ENCODE measurements around the gene SLC4A1AP. TPM values are rescaled to one million over a fixed set of nuclear protein-coding genes. Genes with fewer than 3 reads are reported as not detected.

Gene SLC4A1AP
- total RNA-seq, 1 donor from 2014 or later, result 19.7 TPM

GRCh38 chr2:27703638-27704341, 40.1 kb downstream of the SLC4A1AP start:
- DNase-seq (ENCODE audit: low spot score), result peak; percentile 91

- DNase-seq (ENCODE audit: low spot score), result no peak
Measured at GRCh38 chr2:27704342-27704876, 40.7 kb downstream of the SLC4A1AP start.

- DNase-seq (ENCODE audit: low spot score), result peak; percentile 79
Measured at GRCh38 chr2:27705851-27706622, 42.3 kb downstream of the SLC4A1AP start.

DNA sequence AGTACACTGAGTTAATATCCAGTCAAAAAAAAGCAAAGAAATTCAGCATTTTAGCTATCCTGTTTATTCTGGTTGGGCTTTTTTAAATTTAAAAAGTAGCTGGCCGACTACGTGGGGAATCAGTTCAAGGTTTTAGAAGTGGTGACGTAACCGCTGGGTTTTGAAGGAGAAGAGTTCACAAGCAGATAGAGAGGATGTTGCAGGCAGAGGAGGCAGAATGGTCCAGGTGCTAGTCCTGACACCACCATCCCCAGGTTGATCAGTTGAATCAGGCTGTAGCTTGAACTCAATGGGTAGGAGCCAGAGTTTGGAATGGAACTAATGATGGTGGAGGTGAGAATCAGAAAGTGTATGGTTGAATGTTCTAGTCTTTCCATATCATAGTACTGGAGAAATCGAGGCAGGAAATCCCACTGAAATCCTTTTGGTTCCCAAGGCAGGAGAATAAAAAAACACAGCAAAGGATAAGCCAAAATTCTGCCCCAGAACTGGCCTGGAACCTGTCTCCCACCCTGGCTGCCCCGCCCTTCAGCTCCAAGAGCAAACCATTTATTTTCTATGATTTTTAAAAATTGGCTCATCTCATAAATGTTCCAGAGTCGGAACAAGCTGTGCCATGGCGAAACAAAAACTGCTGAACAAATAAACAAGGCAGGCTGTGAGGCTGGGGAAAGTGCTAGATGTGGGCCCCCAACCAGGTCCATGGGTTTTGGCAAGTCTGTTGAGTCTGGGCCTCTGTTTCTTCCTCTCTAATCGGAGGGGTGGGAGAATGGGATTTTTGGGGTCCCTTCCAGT, 44.0 kb downstream of the SLC4A1AP start:
- DNase-seq (ENCODE audit: low spot score), result no peak

GRCh38 chr2:27708257-27708654, 44.6 kb downstream of the SLC4A1AP start:
- DNase-seq (ENCODE audit: low spot score), result no peak

- DNase-seq (ENCODE audit: low spot score), result no peak
Measured at GRCh38 chr2:27708666-27709065, 45.0 kb downstream of the SLC4A1AP start.

- no peak for DNase-seq (ENCODE audit: low spot score)
Measured at GRCh38 chr2:27709326-27709725, 45.6 kb downstream of the SLC4A1AP start.

DNA sequence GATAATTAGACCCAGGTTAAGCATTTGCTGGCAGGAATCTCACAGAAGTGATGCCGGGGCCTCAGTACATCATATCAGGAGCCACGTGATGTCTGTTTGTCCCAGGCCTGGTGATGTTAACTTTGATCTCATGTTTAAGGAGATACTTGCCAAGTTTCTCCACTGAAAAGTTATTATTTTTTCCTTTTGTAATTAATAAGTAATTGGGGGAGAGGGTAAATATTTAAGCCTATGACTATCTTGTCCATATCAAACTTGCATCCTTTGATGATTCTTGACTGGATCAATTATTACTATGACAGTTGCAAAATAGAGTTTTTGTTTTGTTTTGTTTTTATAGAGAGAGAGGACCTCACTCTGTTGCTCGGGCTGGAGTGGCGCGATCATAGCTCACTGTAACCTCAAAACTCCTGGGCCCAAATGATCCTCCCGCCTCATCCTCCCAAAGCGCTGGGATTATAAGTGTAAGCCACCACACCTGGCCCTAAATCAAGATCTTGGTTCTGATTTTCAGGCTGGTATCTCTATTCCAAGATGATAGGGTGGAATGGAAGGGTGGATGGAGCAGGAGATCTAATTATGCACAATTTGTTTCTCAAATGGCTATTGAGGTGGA, 46.4 kb downstream of the SLC4A1AP start:
- no peak for DNase-seq (ENCODE audit: low spot score)

DNA sequence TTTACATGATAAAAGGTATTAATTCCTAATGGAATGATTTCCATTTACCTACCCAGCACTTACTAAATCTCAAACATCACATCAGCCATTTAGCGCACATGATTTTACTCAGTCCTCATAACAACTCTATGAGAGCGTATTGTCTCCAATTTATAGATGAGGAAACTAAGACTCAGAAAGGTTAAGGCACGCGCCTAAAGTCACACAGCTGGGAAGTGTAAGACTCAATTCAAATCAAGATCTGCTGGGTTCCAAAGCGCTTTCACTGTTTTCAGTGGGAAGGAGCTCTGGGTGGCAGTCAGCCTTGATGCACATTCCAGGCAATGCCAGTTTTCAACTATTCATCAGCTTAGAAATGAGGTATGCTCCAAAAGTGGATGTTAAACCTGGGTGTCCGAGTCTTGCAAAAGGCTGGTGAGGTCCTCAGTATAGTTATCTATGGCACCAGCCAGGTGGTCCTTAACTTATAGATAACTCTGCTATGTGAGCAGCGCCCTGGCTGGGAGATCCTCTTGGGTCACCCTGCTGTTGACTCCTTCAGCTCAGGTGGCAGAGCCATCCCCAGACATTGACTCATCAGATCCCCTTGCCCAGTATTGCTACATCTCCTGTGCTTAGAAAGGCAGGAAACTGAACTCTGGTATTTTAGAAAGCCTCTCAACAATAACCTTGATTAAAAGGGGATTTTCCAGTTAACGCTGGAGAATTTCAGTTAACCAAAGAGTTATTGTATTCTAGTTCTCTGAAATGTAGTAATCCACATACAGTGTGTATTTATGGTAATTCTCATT, 47.1 kb downstream of the SLC4A1AP start:
- DNase-seq (ENCODE audit: low spot score), result no peak

GRCh38 chr2:27711804-27712203, 48.1 kb downstream of the SLC4A1AP start:
- DNase-seq (ENCODE audit: low spot score), result no peak

GRCh38 chr2:27712522-27712921, 48.8 kb downstream of the SLC4A1AP start:
- no peak for DNase-seq (ENCODE audit: low spot score)

DNA sequence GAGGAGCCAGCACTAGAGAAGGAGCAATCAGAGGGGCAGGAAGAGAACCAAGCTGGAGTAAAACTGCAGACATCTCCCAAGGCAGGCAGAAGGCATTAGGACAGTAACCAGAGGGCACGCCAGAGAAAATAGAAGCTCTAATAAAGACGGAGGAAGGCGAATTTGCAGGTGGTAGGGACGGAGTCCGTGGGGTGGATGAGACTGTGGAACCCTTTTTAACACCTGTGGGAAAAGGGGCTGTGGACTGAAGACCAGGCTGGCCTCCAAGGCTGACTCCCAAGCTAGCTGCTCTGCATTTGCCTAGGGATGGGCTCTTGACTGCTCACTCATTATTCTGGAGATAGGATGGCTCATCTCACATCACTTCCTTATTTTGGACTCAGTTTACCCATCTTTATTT, 49.5 kb downstream of the SLC4A1AP start:
- DNase-seq (ENCODE audit: low spot score), result no peak

DNA sequence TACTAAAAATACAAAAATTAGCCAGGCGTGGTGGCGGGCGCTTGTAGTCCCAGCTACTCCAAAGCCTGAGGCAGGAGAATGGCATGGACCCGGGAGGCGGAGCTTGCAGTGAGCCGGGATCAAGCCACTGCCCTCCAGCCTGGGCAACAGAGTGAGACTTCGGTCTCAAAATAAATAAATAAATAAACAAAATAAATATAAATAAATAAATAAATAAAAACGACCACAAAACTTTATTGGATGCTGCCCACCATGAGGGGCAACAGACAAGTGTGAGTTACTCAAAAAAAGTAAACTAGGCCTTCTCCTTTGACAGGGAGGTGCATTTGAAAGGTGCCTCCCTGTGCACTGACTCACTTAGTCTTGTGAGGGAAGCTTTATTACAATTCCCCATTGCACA, 50.4 kb downstream of the SLC4A1AP start:
- DNase-seq (ENCODE audit: low spot score), result no peak

- no peak for DNase-seq (ENCODE audit: low spot score)
Measured at GRCh38 chr2:27714851-27715291, 51.2 kb downstream of the SLC4A1AP start.

GRCh38 chr2:27715318-27716210, 51.9 kb downstream of the SLC4A1AP start:
- peak; percentile 58 for DNase-seq (ENCODE audit: low spot score)

GRCh38 chr2:27716301-27717069, 52.8 kb downstream of the SLC4A1AP start:
- DNase-seq (ENCODE audit: low spot score), result no peak

GRCh38 chr2:27717070-27717795, 53.5 kb downstream of the SLC4A1AP start:
- no peak for DNase-seq (ENCODE audit: low spot score)

- no peak for DNase-seq (ENCODE audit: low spot score)
Measured at GRCh38 chr2:27720004-27720551, 56.4 kb downstream of the SLC4A1AP start.

Data from ureter (tissue), 1 donor.